Mesodermal cell (in vitro differentiated cells): ENCODE results near the gene SRGAP1.
"Not testable (repeated sequence)": the region's sequence is repeated elsewhere in the genome, so short reads cannot be mapped to it uniquely, and the experiment has no call there.

Experiments used
- H3K27ac ChIP-seq: 2 replicates; pipeline ENCODE4 v1.7.0; 2013; ENCODE audit warnings: mild to moderate bottlenecking, low read depth, low read length, moderate library complexity; ENCODE audit not compliant: severe bottlenecking
- H3K36me3 ChIP-seq: 2 replicates; pipeline ENCODE4 v1.7.1; 2013; ENCODE audit warnings: mild to moderate bottlenecking, low read length, moderate library complexity; ENCODE audit not compliant: control insufficient read depth, insufficient read depth
- H3K4me1 ChIP-seq: one replicate; pipeline ENCODE4 v1.7.1; 2013; ENCODE audit warnings: mild to moderate bottlenecking, low read length; ENCODE audit not compliant: insufficient read depth, control insufficient read depth, poor library complexity, severe bottlenecking
- H3K4me3 ChIP-seq: 2 replicates; pipeline ENCODE4 v1.7.0; 2013; ENCODE audit warnings: low read length, control low read depth, mild to moderate bottlenecking; ENCODE audit not compliant: insufficient read depth, poor library complexity, severe bottlenecking; ENCODE audit errors: extremely low read depth
- H3K9me3 ChIP-seq: 2 replicates; pipeline ENCODE4 v1.7.1; 2013; ENCODE audit warnings: mild to moderate bottlenecking, low read length, moderate library complexity; ENCODE audit not compliant: control insufficient read depth
- WGBS, 2 experiments: methylation state at CpG; one replicate each; pipeline ENCODE4 v1.1.5; 2013; ENCODE audit warnings: missing lambda C conversion rate in 2 of 2; ENCODE audit not compliant: insufficient coverage in 2 of 2; 5-methylcytosine and 5-hydroxymethylcytosine counted together

SRGAP1 gene

DNA sequence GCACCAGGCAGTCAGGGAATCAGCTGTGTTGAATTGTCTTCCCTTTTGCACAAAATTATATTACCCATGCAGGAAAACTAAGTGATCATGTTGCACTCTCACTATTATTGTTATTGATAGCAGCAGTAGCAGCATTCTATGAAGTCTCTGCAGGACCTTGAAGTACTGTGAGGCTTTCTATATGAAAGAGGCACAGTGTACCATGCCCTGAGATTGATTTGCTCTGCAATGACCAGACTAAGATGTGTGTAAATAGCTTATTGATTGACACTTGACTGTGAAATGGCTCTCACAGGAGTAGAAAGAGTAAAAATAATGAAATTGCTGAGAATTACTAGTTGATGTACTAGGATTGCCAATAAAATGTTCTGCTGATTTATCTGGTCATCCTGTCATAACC lies 277.7 kb downstream of the SRGAP1 start:
- no peak overlapping the region for H3K4me3 ChIP-seq
- no peak overlapping the region for H3K27ac ChIP-seq
- peaks cover 6% of the 10 kb centered on the region for H3K36me3 ChIP-seq
- no peaks in the 10 kb centered on the region for H3K9me3 ChIP-seq
- no peaks in the 10 kb centered on the region for H3K4me1 ChIP-seq

DNA sequence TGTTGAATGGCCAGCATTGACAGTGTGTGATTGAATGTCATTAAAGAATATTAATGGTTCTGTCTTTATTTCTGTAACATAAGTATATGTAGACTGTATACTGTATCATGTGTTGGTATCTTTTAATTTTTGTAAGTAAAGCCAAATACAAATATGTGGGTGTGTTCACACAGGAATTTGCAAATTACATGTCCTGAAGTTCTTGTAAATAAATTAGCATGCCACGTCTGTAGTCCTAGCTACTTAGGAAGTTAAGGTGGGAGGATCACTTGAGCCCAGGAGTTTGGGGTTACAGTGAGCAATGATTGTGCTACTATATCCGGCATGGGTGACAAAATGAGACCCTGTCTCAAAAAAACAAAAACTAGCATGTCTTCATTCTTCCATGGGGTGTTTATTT lies 278.5 kb downstream of the SRGAP1 start:
- 80 to 100% methylated on average over 1 of the region's 2 CpGs for WGBS, 2 experiments
- Histone ChIP-seq H3K36me3 (peaks cover 13% of the 10 kb centered on the region), H3K9me3 (no peaks in the 10 kb centered on the region), H3K4me3 (no peak overlapping the region), H3K27ac (no peak overlapping the region), H3K4me1 (no peaks in the 10 kb centered on the region)

DNA sequence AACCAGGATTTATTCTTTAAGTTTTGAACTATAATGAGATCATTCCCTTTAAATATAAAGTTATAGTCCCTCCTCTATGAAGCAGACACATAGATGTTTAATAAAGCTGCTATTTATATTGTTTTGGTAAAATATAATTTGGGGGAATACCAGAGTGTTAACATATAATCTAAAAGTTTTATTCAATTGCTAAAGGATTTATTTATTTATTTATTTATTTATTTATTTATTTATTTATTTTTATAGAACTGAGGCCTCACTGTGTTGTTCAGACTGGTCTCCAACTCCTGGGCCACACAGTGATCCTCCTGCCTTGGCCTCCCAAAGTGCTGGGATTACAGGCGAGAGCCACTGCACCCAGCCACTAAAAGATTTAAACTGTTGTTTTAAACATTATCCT lies 278.9 kb downstream of the SRGAP1 start:
- Histone ChIP-seq H3K4me1 (no peaks in the 10 kb centered on the region), H3K27ac (no peak overlapping the region), H3K36me3 (peaks cover 17% of the 10 kb centered on the region), H3K4me3 (no peak overlapping the region), H3K9me3 (no peaks in the 10 kb centered on the region)
- no CpG with 5 or more reads among the region's 1 CpG for WGBS, 2 experiments

DNA sequence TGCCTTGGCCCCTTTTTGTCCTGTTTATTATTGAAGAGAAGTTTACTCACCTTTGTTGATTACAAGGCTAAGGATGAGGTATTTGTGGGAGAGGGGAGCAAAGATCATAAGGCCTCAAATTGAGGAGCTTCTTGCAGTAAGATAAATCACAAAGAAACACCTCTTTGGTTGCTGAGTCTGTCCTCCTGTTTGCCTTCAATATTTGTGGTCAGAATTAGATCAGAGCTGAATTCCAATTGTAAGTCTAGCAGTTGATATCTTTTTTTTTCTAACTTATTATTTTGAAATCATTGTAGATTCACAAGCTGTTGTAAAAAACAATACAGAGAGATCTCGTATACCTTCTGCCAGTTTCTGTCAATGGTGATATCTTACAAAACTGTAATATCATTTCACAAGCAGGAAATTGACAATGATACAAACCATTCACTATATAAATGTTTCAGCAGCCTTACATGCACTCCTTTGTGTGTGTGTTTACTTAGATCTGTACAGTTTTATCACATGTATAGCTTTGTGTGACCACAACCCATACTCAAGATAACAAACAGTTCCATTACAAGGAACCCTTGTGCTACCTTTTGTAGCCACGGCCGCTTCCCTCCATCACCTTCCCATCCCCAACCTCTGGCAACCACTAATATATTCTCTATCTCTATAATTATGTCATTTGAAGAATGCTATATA lies 280.2 kb downstream of the SRGAP1 start:
- Histone ChIP-seq H3K27ac (no peak overlapping the region), H3K4me1 (no peaks in the 10 kb centered on the region), H3K36me3 (peaks cover 26% of the 10 kb centered on the region), H3K9me3 (no peaks in the 10 kb centered on the region), H3K4me3 (no peak overlapping the region)
- WGBS, 2 experiments = no CpG with 5 or more reads among the region's 3 CpGs

DNA sequence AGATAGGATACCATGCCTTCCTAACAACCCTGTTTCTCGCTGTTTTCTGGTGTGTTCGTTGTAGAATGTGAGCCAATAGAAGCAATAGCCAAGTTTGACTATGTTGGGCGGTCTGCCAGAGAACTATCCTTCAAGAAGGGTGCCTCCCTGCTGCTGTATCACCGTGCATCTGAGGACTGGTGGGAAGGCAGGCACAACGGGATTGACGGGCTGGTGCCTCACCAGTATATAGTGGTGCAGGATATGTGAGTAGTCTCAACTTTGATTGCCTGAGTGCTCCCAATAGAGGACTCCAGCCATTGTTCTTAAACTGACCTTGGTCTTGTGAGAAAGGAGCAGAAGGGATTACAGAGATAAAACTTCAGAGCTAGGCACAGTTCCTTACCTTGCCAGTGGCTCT lies 281.4 kb downstream of the SRGAP1 start:
- 86 to 100% methylated on average over 1 to 5 of the region's 6 CpGs for WGBS, 2 experiments
- H3K4me1 ChIP-seq = no peaks in the 10 kb centered on the region
- H3K36me3 ChIP-seq = peaks cover 33% of the 10 kb centered on the region
- no peaks in the 10 kb centered on the region for H3K9me3 ChIP-seq
- H3K27ac ChIP-seq = no peak overlapping the region
- no peak overlapping the region for H3K4me3 ChIP-seq

DNA sequence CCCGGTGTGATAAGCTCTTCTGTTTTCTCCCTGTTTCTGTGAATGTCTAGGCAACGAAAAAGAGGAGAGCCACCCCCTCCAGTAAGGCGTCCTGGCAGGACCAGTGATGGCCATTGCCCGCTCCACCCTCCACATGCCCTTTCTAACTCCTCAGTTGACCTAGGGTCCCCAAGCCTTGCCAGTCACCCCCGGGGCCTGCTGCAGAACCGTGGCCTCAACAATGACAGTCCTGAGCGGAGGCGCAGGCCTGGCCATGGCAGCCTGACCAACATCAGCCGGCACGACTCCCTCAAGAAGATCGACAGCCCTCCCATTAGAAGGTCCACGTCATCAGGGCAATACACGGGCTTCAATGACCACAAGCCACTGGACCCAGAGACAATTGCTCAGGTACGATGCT lies 283.3 kb downstream of the SRGAP1 start:
- no peaks in the 10 kb centered on the region for H3K4me1 ChIP-seq
- H3K9me3 ChIP-seq = no peaks in the 10 kb centered on the region
- H3K27ac ChIP-seq = no peak overlapping the region
- WGBS, 2 experiments = 92 to 95% methylated on average over 9 to 10 of the region's 14 CpGs
- peaks cover 38% of the 10 kb centered on the region for H3K36me3 ChIP-seq
- H3K4me3 ChIP-seq = no peak overlapping the region

DNA sequence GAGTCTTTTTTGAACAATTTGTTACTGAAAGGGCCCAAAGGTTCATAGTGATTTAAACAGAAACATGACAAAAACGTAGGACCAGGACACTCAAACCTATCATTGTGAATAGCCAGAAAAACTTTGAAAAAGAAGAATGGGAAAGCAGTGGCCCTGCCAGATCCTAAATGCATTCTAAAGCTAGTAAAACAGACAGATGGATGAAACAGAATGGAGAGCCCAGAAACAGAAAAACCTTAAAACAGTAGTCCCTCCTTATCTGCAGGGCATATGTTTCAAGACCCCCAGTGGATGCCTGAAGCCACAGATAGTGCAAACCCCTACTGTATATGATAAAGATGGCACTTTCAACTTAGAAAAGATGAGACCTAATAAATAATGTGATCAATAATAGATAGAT lies 283.9 kb downstream of the SRGAP1 start:
- Histone ChIP-seq H3K27ac (no peak overlapping the region), H3K9me3 (peaks cover 2% of the 10 kb centered on the region), H3K4me1 (no peaks in the 10 kb centered on the region), H3K4me3 (no peak overlapping the region), H3K36me3 (peaks cover 44% of the 10 kb centered on the region)
- WGBS, 2 experiments = 100% methylated on average over 1 of the region's 1 CpG; no CpG with 5 or more reads in 1 of the 2 experiments

DNA sequence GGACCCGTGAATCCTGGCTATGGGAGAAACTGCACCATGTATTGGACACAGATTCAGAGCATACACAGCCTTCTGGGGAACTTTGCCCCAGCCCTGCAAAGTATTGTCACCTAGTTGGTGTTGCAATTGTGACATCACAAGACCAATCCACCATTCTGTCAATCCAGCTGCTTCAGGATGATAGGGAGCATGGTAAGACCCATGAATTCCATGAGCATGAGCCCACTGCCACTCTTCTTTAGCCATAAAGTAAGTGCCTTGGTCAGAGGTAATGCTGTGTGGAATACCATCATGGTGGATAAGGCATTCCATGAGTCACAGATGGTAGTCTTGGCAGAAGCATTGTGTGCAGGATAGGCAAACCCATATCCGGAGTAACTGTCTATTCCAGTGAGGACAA lies 286.0 kb downstream of the SRGAP1 start:
- not testable (repeated sequence) for H3K4me1 ChIP-seq, H3K27ac ChIP-seq, H3K9me3 ChIP-seq, H3K4me3 ChIP-seq
- H3K36me3 ChIP-seq = peaks cover 52% of the 10 kb centered on the region
- 82 to 89% methylated on average over 1 to 2 of the region's 2 CpGs for WGBS, 2 experiments

DNA sequence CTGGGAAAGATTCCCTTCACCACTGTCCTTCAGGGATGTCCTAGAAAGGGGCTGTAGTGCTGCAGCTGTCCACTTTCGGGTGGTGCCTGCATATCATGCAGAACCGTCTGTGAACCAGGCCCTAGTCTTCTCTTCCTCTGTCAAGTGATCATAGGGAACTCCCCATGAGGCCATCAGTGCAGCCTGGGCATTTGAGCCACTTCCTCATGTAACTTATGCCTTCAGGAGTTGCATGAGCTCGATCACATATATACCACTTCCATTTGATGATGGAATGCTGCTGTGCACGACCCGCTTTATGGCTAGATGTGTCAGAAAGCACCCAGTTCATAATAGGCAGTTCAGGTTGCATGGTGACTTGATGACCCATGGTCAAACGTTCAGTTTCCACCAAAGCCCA lies 287.0 kb downstream of the SRGAP1 start:
- WGBS, 2 experiments = 86 to 94% methylated on average over 6 of the region's 6 CpGs
- H3K27ac ChIP-seq, H3K4me3 ChIP-seq, H3K9me3 ChIP-seq, H3K4me1 ChIP-seq: not testable (repeated sequence)
- peaks cover 53% of the 10 kb centered on the region for H3K36me3 ChIP-seq

DNA sequence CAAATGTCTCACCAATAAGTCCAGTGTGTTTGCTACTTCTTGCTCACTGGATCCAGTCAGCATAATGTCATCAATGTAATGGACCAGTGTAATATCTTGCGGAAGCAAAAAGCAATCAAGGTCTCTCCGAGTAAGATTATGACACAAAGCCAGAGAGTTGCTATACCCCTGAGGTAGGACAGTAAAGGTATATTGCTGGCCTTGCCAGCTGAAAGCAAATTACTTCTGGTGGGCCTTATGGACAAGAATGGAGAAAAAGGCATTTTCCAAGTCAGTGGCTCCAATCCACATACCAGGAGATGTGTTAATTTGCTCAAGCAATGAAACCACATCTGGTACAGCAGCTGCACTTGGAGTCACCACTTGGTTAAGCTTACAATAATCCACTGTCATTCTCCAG lies 288.2 kb downstream of the SRGAP1 start:
- H3K36me3 ChIP-seq = peaks cover 49% of the 10 kb centered on the region
- not testable (repeated sequence) for H3K4me3 ChIP-seq, H3K27ac ChIP-seq, H3K9me3 ChIP-seq, H3K4me1 ChIP-seq
- 100% methylated on average over 2 of the region's 2 CpGs for WGBS, 2 experiments

DNA sequence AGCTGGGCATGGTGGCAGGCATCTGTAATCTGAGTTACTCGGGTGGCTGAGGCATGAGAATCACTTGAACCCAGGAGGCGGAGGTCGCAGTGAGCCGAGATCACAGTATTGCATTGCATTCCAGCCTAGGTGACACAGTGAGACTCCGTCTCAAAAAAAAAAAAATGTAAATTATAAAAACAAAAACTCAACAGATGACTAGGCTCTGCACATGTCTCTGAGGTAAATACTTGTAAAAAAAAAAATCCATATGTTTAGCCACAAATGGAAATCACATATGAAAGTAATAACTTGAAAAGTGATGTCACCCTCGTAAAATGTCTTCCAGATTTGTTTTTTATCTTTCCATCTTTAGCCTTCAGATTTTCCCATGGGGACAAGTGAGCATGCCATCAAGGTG lies 292.6 kb downstream of the SRGAP1 start:
- H3K36me3 ChIP-seq = peaks cover 25% of the 10 kb centered on the region
- H3K27ac ChIP-seq = no peak overlapping the region
- 93 to 94% methylated on average over 4 to 5 of the region's 6 CpGs for WGBS, 2 experiments
- H3K9me3 ChIP-seq = peaks cover 8% of the 10 kb centered on the region
- no peak overlapping the region for H3K4me3 ChIP-seq
- no peaks in the 10 kb centered on the region for H3K4me1 ChIP-seq
